H1 (cell line): ENCODE data around the gene UBALD1. TPM values are rescaled to one million over a fixed set of nuclear protein-coding genes. Genes with fewer than 3 reads are reported as not detected.

Source experiments
- CTCF ChIA-PET: fragments of 300-600 bp; sonication (Branson Sonifier 250); formaldehyde crosslinking; loops from one replicate; lab custom pipeline; 2021; ENCODE audit not compliant: partially characterized antibody; lab: Charles Lee
- POLR2A ChIA-PET: fragments of 300-600 bp; sonication (Branson Sonifier 250); formaldehyde crosslinking; loops from one replicate; lab custom pipeline; 2021; ENCODE audit warnings: inconsistent platforms; ENCODE audit not compliant: partially characterized antibody; lab: Charles Lee
- DNase-seq, 2 experiments: peaks; one replicate each; pipeline versions ENCODE4 v3.0.0 to v3.0.0-alpha.2; 2010 to 2022; ENCODE audit warnings: low spot score in 2 of 2, low read depth in 1 of 2, mixed read lengths in 1 of 2
- FAIRE-seq: peaks from 2 replicates; lab custom pipeline; 2011; peaks lifted over from hg19 to GRCh38; lab: Jason Lieb, UNC
- H2AFZ ChIP-seq: 2 replicates; pipeline ENCODE4 v1.8.1; 2012; ENCODE audit warnings: low read length, inconsistent platforms
- H2AK5ac ChIP-seq: 2 replicates; pipeline ENCODE4 v1.6.1; 2013; ENCODE audit warnings: low read depth, low read length
- H2BK120ac ChIP-seq: replicated peaks from 2 replicates; pipeline ENCODE3; 2013; ENCODE audit warnings: low read depth, low read length, inconsistent platforms
- H2BK12ac ChIP-seq: 2 replicates; pipeline ENCODE4 v1.6.1; 2013; ENCODE audit warnings: low read depth, low read length
- H2BK15ac ChIP-seq: 2 replicates; pipeline ENCODE4 v1.6.1; 2013; ENCODE audit warnings: low read length
- H2BK20ac ChIP-seq: 2 replicates; pipeline ENCODE4 v1.6.1; 2013; ENCODE audit warnings: low read length
- H2BK5ac ChIP-seq: 2 replicates; pipeline ENCODE4 v1.6.1; 2013; ENCODE audit warnings: low read depth, low read length
- H3K14ac ChIP-seq: 2 replicates; pipeline ENCODE4 v1.6.1; 2013; ENCODE audit warnings: inconsistent platforms; ENCODE audit not compliant: insufficient read length
- H3K18ac ChIP-seq: 2 replicates; pipeline ENCODE4 v1.6.1; 2013; ENCODE audit warnings: low read length; ENCODE audit errors: extremely low read depth
- H3K23ac ChIP-seq: 2 replicates; pipeline ENCODE4 v1.6.1; 2013; ENCODE audit warnings: inconsistent platforms; ENCODE audit not compliant: insufficient read length
- H3K23me2 ChIP-seq: 2 replicates; pipeline ENCODE4 v1.6.1; 2013; ENCODE audit warnings: low read depth, low read length
- H3K27ac ChIP-seq: 2 replicates; pipeline ENCODE4 v1.6.1; 2011; ENCODE audit warnings: low read depth, low read length, inconsistent platforms
- H3K27me3 ChIP-seq, 4 experiments: replicated peaks in 1 of 4; 1 replicate in 1 of 4; 2 replicates in 3 of 4; pipeline versions ENCODE4 v1.6.1 to v1.8.1; 2011 to 2013; ENCODE audit warnings: low read length in 3 of 4, mild to moderate bottlenecking in 3 of 4, inconsistent platforms in 2 of 4, mixed read lengths in 2 of 4, moderate library complexity in 1 of 4; ENCODE audit not compliant: control insufficient read depth in 3 of 4, insufficient read depth in 3 of 4; ENCODE audit errors: extremely low read depth in 1 of 4
- H3K36me3 ChIP-seq, 4 experiments: 2 replicates each; pipeline versions ENCODE4 v1.6.1 to v1.8.1; 2011 to 2013; ENCODE audit warnings: mild to moderate bottlenecking in 4 of 4, low read length in 3 of 4, moderate library complexity in 2 of 4, control low read depth in 1 of 4, inconsistent platforms in 1 of 4; ENCODE audit not compliant: insufficient read depth in 4 of 4, control insufficient read depth in 2 of 4
- H3K4ac ChIP-seq: replicated peaks from 2 replicates; pipeline ENCODE3; 2013; ENCODE audit warnings: low read length, low read depth, mixed read lengths, inconsistent platforms; ENCODE audit not compliant: insufficient read length
- H3K4me1 ChIP-seq, 4 experiments: replicated peaks in 1 of 4; 1 replicate in 1 of 4; 2 replicates in 3 of 4; pipeline versions ENCODE4 v1.6.1 to v1.8.1; 2011 to 2013; ENCODE audit warnings: low read length in 3 of 4, inconsistent platforms in 2 of 4, mixed read lengths in 1 of 4; ENCODE audit not compliant: insufficient read depth in 4 of 4, control insufficient read depth in 3 of 4
- H3K4me2 ChIP-seq, 2 experiments: 2 replicates each; pipeline versions ENCODE4 v1.6.1 to v1.8.1; 2011 to 2013; ENCODE audit warnings: low read depth in 2 of 2, low read length in 2 of 2, control low read depth in 1 of 2, inconsistent platforms in 1 of 2, mild to moderate bottlenecking in 1 of 2; ENCODE audit not compliant: insufficient read depth in 1 of 2
- H3K4me3 ChIP-seq, 4 experiments: fragments of 200-600, 300-600 bp in 1 of 4; sonication (generic), shearing (Covaris generic), sonication (Bioruptor Twin) in 1 of 4; 2 replicates each; pipeline versions ENCODE4 v1.5.1 to v1.8.1; 2011 to 2016; ENCODE audit warnings: low read length in 4 of 4, low read depth in 3 of 4, control low read depth in 2 of 4, inconsistent platforms in 2 of 4, mild to moderate bottlenecking in 2 of 4, mixed read lengths in 1 of 4, moderate library complexity in 1 of 4; ENCODE audit not compliant: insufficient read depth in 2 of 4; ENCODE audit errors: extremely low read depth in 1 of 4
- H3K56ac ChIP-seq: replicated peaks from 2 replicates; pipeline ENCODE3; 2013; ENCODE audit warnings: low read depth, mild to moderate bottlenecking, mixed read lengths, low read length, inconsistent platforms; ENCODE audit not compliant: insufficient read length
- H3K79me1 ChIP-seq: 2 replicates; pipeline ENCODE4 v1.6.1; 2013; ENCODE audit warnings: low read depth, low read length, control low read depth
- H3K79me2 ChIP-seq, 2 experiments: 2 replicates each; pipeline versions ENCODE4 v1.6.1 to v1.8.1; 2012 to 2013; ENCODE audit warnings: low read length in 2 of 2, mild to moderate bottlenecking in 2 of 2, inconsistent platforms in 1 of 2; ENCODE audit not compliant: insufficient read depth in 2 of 2, control insufficient read depth in 1 of 2
- H3K9ac ChIP-seq, 4 experiments: replicated peaks in 1 of 4; 1 replicate in 1 of 4; 2 replicates in 3 of 4; pipeline versions ENCODE4 v1.6.1 to v1.8.1; 2011 to 2013; ENCODE audit warnings: low read depth in 3 of 4, low read length in 3 of 4, control low read depth in 2 of 4, mild to moderate bottlenecking in 2 of 4, moderate library complexity in 2 of 4, inconsistent platforms in 1 of 4; ENCODE audit errors: extremely low read depth in 1 of 4
- H3K9me3 ChIP-seq, 2 experiments: 2 replicates each; pipeline versions ENCODE4 v1.6.1 to v1.8.1; 2012 to 2013; ENCODE audit warnings: mild to moderate bottlenecking in 2 of 2, moderate library complexity in 2 of 2, control low read depth in 1 of 2, inconsistent platforms in 1 of 2, low read depth in 1 of 2, low read length in 1 of 2, mixed read lengths in 1 of 2; ENCODE audit not compliant: insufficient read depth in 2 of 2
- H4K20me1 ChIP-seq, 2 experiments: replicated peaks in 1 of 2; 2 replicates each; pipeline versions ENCODE3 to v1.8.1; 2011 to 2013; ENCODE audit warnings: inconsistent platforms in 2 of 2, low read length in 2 of 2, mild to moderate bottlenecking in 1 of 2; ENCODE audit not compliant: insufficient read depth in 2 of 2, control insufficient read depth in 1 of 2
- H4K5ac ChIP-seq: 2 replicates; pipeline ENCODE4 v1.6.1; 2013; ENCODE audit warnings: low read length, low read depth, mixed read lengths, inconsistent platforms; ENCODE audit not compliant: insufficient read length
- H4K8ac ChIP-seq: 2 replicates; pipeline ENCODE4 v1.8.0; 2013; ENCODE audit warnings: mild to moderate bottlenecking, moderate library complexity, low read length, inconsistent platforms; ENCODE audit not compliant: insufficient read depth; ENCODE audit errors: extremely low read depth
- H4K91ac ChIP-seq: replicated peaks from 2 replicates; pipeline ENCODE3; 2013; ENCODE audit warnings: low read length, mixed read lengths, inconsistent platforms; ENCODE audit not compliant: insufficient read length
- GTF2F1 ChIP-seq: IDR thresholded peaks from 2 replicates; pipeline ENCODE4 v1.6.1; 2012; ENCODE audit warnings: low read depth, low read length, improper control_type of control experiment, borderline replicate concordance
- JUN ChIP-seq: IDR thresholded peaks from 2 replicates; pipeline ENCODE4 v1.6.1; 2011; ENCODE audit warnings: low read depth, mild to moderate bottlenecking, improper control_type of control experiment, low read length
- NANOG ChIP-seq: IDR thresholded peaks from 2 replicates; pipeline ENCODE4 v1.6.1; 2011; ENCODE audit warnings: low read length, low read depth, mild to moderate bottlenecking, inconsistent platforms; ENCODE audit not compliant: insufficient read depth, poor library complexity, severe bottlenecking
- WGBS, 2 experiments: shearing (Covaris generic) in 1 of 2; methylation state at CpG; one replicate each; pipeline versions ENCODE4 v1.1.6 to v1.1.7; 2013 to 2015; ENCODE audit warnings: low lambda C conversion rate in 2 of 2, mixed read lengths in 2 of 2, inconsistent platforms in 1 of 2, low coverage in 1 of 2, missing lambda C conversion rate in 1 of 2; ENCODE audit not compliant: insufficient replicate concordance in 2 of 2, insufficient coverage in 1 of 2, insufficient read length in 1 of 2; ENCODE audit errors: extremely low coverage in 1 of 2, missing lambda C conversion rate in 1 of 2; 5-methylcytosine and 5-hydroxymethylcytosine counted together
- polyA plus RNA-seq, 7 experiments: library from polyadenylated mRNA; depleted of rRNA in 3 of 7; stranded (reverse) in 5 of 7; unstranded in 2 of 7; fragments of >200 nt in 5 of 7; fragments of 200-250 nt in 2 of 7; gene quantifications; 1 replicate in 5 of 7; 2 replicates in 1 of 7; 4 replicates in 1 of 7; pipeline versions ENCODE4 v1.2.1 to v1.2.3, GENCODE V29; 2011 to 2013; ENCODE audit warnings: missing spikeins in 2 of 7, mixed read lengths in 2 of 7
- total RNA-seq: library from RNA; stranded (reverse); fragmentation: NEBNext Ultra II Directional; extraction: Animal tissue kit (Norgen Biotek cat#: 25700); gene quantifications from 2 replicates; pipeline ENCODE4 v1.2.1, GENCODE V29; 2021

Gene UBALD1
- total and polyA plus RNA-seq, 2 of the 8 experiments (the other 6 are each of a cell fraction or from before 2014, with no cell fraction given) = 28.6 to 62.0 TPM

DNA sequence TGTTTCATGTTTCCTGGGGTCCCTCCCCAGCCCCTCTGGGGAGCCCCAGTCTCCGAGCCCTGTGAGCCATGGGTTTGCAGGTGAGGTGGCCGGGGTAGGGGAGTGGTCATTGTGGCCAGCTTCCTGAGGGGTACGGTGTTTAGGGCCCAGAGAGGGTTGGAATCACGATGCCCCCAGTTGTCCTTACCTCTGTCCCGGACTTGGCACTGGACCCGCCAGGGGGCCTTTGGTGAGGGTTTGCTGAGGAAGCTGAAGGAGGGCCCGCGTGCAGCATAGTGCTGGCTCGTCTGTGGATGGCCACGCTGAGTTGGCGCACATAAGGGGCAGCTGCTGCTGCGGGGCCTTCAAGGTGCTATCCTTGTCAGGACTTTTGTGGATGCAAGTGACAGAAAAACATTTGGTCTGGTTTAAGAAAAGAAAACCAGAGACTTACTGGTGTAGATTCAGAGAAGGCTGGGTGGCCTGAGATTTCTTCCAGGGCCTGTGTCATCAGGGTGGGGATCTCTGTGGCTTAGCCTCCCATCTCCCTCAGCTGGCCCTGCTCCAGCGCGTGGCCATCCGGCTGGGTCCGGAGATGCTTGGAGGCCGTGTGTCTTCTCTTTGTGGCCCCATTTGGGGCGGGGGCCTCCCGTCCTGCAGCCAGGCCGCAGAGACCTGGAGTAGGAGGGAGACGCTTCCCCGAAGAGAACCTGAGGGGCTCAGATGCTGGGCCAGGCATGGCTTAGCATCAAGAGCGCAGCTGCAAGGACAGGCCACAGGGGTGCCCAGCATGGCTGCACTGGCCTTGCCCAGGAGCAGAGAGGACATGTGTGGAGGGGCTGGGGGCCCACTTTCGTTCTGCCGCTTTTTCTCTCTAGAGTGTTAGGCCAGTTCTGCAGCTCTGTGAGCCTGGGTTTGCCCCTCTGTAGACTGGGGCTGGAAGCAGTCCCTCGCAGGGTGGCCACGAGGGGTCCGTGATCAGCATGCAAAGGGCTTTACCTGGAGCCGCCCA lies 45.0 kb upstream of the UBALD1 start:
- H2BK20ac ChIP-seq = no peak overlapping the region
- ChIA-PET POLR2A (interaction anchor here (1.3 kb wide), 1 partner anchor 34 kb away, joined by 3 read pairs; the partner anchor contains the start of gene NUDT16L1), CTCF (interaction anchor here (0.5 to 2.8 kb wide), 10 partner anchors 9 to 585 kb away, joined by 3 to 18 read pairs (median 4); no protein-coding TSS in a partner anchor)
- no peak overlapping the region; the same call in 1 of the 2 replicates for H2BK5ac ChIP-seq
- H4K8ac ChIP-seq = no peak overlapping the region
- peaks cover 15% of the 10 kb centered on the region; the same call in 1 of the 2 replicates for H3K79me1 ChIP-seq
- H2BK12ac ChIP-seq = no peak overlapping the region
- no peaks in the 10 kb centered on the region for H3K4me1 ChIP-seq
- no peak overlapping the region for H2BK120ac ChIP-seq
- DNase-seq = no peak
- H3K23me2 ChIP-seq = no peaks in the 10 kb centered on the region; the same call in 1 of the 2 replicates
- no peak overlapping the region for H2AK5ac ChIP-seq
- WGBS, 2 experiments = 91% methylated on average over 29 of the region's 29 CpGs; no CpG with 5 or more reads in 1 of the 2 experiments
- TF ChIP-seq NANOG (no peak), GTF2F1 (no peak), JUN (no peak)
- TF ChIP-seq, all 59 proteins: peak for 0
- Histone ChIP-seq H3K56ac (no peak overlapping the region), H3K14ac (no peak overlapping the region), H4K5ac (no peak overlapping the region), H3K36me3 (peaks cover 0 to 5% (median 3%) of the 10 kb centered on the region in 4 experiments; a peak in 5 of 8 replicates), H3K27ac (no peak overlapping the region), H3K79me2 (no peaks in the 10 kb centered on the region), H3K4me2 (no peak overlapping the region), H2BK15ac (no peak overlapping the region), H3K23ac (no peak overlapping the region), H3K27me3 (no peaks in the 10 kb centered on the region), H3K4ac (no peak overlapping the region), H2AFZ (no peak overlapping the region), H3K4me3 (no peak overlapping the region), H4K91ac (no peak overlapping the region), H4K20me1 (peaks cover 4 to 19% of the 10 kb centered on the region in 2 experiments), H3K18ac (no peak overlapping the region), H3K9me3 (no peaks in the 10 kb centered on the region), H3K9ac (no peak overlapping the region)
- FAIRE-seq = no peak
